Thyroid gland (tissue), 4 donors: ENCODE results near the gene PLCB1. TPM values are rescaled to one million over a fixed set of nuclear protein-coding genes. Genes with fewer than 3 reads are reported as not detected.

ENCODE experiments used
- DNase-seq, 2 donors: peaks; one replicate each; pipeline ENCODE4 v3.0.0-alpha.2; 2019
- H3K27ac ChIP-seq, 3 donors: fragments of 200-600 bp; sonication (generic); 1 replicate in 2 of 3; 2 replicates in 1 of 3; pipeline ENCODE4 v1.5.1; 2016 to 2019; ENCODE audit warnings: mild to moderate bottlenecking in 1 of 3, moderate library complexity in 1 of 3
- H3K27me3 ChIP-seq: fragments of 200-600 bp; sonication (generic); one replicate; pipeline ENCODE4 v1.5.1; 2019
- H3K36me3 ChIP-seq, 2 donors: fragments of 200-600 bp; sonication (generic); one replicate each; pipeline ENCODE4 v1.5.1; 2016 to 2019
- H3K4me1 ChIP-seq, 2 donors: fragments of 200-600 bp; sonication (generic); one replicate each; pipeline ENCODE4 v1.5.1; 2017 to 2019
- H3K4me3 ChIP-seq, 3 donors: fragments of 200-600 bp; sonication (generic); replicated peaks in 1 of 3; 1 replicate in 2 of 3; 2 replicates in 1 of 3; pipeline ENCODE4 v1.5.1; 2016; ENCODE audit warnings: mild to moderate bottlenecking in 1 of 3
- H3K9me3 ChIP-seq: fragments of 200-600 bp; sonication (generic); one replicate; pipeline ENCODE4 v1.5.1; 2017
- POLR2A ChIP-seq, 2 donors: fragments of 450-650 bp; IDR thresholded peaks; one replicate each; pipeline ENCODE4 v1.6.1; 2017; ENCODE audit warnings: antibody characterized with exemption in 2 of 2, mild to moderate bottlenecking in 2 of 2, moderate library complexity in 1 of 2
- WGBS, 2 donors: methylation state at CpG; one replicate each; pipeline ENCODE4 v1.1.5; 2017; 5-methylcytosine and 5-hydroxymethylcytosine counted together
- intact Hi-C: fragments of 100-400 bp; cut with DNase I; formaldehyde crosslinking; loops from one replicate; pipeline ENCODE4 v1.15.1; 2023
- total RNA-seq, 4 donors: library from RNA; depleted of rRNA; stranded (reverse); fragments of >200 nt; gene quantifications; one replicate each; pipeline ENCODE4 v1.2.3, GENCODE V29; 2016
- TF ChIP-seq, protein P1 (sequence below), 6 experiments: fragments of 200-600 bp in 3 of 6; fragments of 450-650 bp in 3 of 6; sonication (generic) in 3 of 6; IDR thresholded peaks; one replicate each; pipeline ENCODE4 v1.5.1; 2016 to 2019; ENCODE audit warnings: antibody characterized with exemption in 6 of 6, mild to moderate bottlenecking in 2 of 6, inconsistent platforms in 1 of 6, moderate library complexity in 1 of 6

The PLCB1 gene
- total RNA-seq, 4 donors from 2014 or later: 7.3 to 14.1 (median 11.0) TPM

- no peak overlapping the region for H3K27ac ChIP-seq
- H3K9me3 ChIP-seq: no peaks in the 10 kb centered on the region
- no peak for DNase-seq
- H3K36me3 ChIP-seq: no peaks in the 10 kb centered on the region
- intact Hi-C loops: no loop called here
- WGBS, 2 donors: 92 to 94% methylated on average over 5 of the region's 5 CpGs
- no peak overlapping the region for H3K4me3 ChIP-seq
- H3K4me1 ChIP-seq: no peaks in the 10 kb centered on the region
- TF ChIP-seq, protein P1, sequence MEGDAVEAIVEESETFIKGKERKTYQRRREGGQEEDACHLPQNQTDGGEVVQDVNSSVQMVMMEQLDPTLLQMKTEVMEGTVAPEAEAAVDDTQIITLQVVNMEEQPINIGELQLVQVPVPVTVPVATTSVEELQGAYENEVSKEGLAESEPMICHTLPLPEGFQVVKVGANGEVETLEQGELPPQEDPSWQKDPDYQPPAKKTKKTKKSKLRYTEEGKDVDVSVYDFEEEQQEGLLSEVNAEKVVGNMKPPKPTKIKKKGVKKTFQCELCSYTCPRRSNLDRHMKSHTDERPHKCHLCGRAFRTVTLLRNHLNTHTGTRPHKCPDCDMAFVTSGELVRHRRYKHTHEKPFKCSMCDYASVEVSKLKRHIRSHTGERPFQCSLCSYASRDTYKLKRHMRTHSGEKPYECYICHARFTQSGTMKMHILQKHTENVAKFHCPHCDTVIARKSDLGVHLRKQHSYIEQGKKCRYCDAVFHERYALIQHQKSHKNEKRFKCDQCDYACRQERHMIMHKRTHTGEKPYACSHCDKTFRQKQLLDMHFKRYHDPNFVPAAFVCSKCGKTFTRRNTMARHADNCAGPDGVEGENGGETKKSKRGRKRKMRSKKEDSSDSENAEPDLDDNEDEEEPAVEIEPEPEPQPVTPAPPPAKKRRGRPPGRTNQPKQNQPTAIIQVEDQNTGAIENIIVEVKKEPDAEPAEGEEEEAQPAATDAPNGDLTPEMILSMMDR (IDR thresholded peaks at IDR 0.05): no peak
- no peak for TF ChIP-seq POLR2A (IDR thresholded peaks at IDR 0.05)
- no peaks in the 10 kb centered on the region for H3K27me3 ChIP-seq
Measured at GRCh38 chr20:8766868-8767390, 634.9 kb downstream of the PLCB1 start.

GRCh38 chr20:8774412-8774811 is 642.3 kb downstream of the PLCB1 start:
- no peaks in the 10 kb centered on the region for H3K27me3 ChIP-seq
- TF ChIP-seq POLR2A (IDR thresholded peaks at IDR 0.05): no peak
- TF ChIP-seq, protein P1 (IDR thresholded peaks at IDR 0.05): no peak
- no peak for DNase-seq
- WGBS, 2 donors: 86 to 89% methylated on average over 5 of the region's 5 CpGs
- no peaks in the 10 kb centered on the region for H3K4me1 ChIP-seq
- H3K9me3 ChIP-seq: no peaks in the 10 kb centered on the region
- H3K36me3 ChIP-seq: no peaks in the 10 kb centered on the region
- intact Hi-C loops: no loop called here
- no peak overlapping the region for H3K4me3 ChIP-seq
- no peak overlapping the region for H3K27ac ChIP-seq

DNA sequence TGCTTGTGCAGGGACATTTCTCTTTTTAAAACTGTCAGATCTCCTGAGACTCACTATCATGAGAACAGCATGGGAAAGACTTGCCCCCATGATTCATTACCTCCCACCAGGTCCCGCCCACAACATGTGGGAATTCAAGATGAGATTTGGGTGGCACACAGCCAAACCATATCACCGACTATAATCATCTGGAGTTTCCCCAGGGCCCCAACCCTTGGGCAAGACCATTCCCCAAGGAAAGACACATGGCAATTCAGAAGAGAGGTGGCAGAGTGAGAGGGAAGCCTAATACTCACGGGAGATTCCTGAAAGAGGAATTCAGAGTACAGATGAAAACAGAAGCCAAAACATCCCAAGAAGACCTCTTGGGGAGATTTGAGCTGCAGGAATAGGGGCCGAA is 645.8 kb downstream of the PLCB1 start:
- DNase-seq: no peak
- no peaks in the 10 kb centered on the region for H3K36me3 ChIP-seq
- no peaks in the 10 kb centered on the region for H3K4me1 ChIP-seq
- no peak overlapping the region for H3K4me3 ChIP-seq
- intact Hi-C loops: no loop called here
- no peaks in the 10 kb centered on the region for H3K27me3 ChIP-seq
- no peaks in the 10 kb centered on the region for H3K9me3 ChIP-seq
- 79 to 88% methylated on average over 4 of the region's 4 CpGs for WGBS, 2 donors
- H3K27ac ChIP-seq: no peak overlapping the region
- TF ChIP-seq POLR2A (IDR thresholded peaks at IDR 0.05): no peak
- TF ChIP-seq, protein P1 (IDR thresholded peaks at IDR 0.05): no peak

DNA sequence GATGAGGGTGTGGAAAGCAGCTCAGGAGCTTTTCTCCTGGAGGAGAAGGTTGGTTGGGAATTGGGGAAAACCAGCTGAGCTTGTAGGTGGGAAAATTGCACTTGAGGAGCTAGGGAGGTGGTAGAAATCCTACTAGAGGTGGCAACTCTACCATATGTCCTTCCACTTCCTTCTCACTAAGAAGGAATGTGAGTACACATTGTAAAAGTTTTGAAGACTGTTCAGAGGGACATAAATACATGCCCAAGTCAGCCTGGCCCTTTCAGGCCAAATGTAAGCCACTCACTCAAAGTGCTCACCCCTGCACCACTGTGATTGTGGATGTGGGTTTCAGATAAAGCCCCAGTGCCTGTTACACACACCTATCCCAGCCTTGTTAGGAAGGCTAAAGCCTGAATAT is 646.3 kb downstream of the PLCB1 start:
- TF ChIP-seq, protein P1 (IDR thresholded peaks at IDR 0.05): no peak
- no peak for TF ChIP-seq POLR2A (IDR thresholded peaks at IDR 0.05)

GRCh38 chr20:8780915-8781314 is 648.8 kb downstream of the PLCB1 start:
- intact Hi-C loops: loop anchor here (10.0 kb wide), 1 partner anchor 584 kb away; no protein-coding TSS in a partner anchor
- Histone ChIP-seq H3K9me3 (no peaks in the 10 kb centered on the region), H3K27me3 (no peaks in the 10 kb centered on the region), H3K36me3 (no peaks in the 10 kb centered on the region), H3K4me1 (no peaks in the 10 kb centered on the region), H3K4me3 (no peak overlapping the region), H3K27ac (no peak overlapping the region)
- no peak for TF ChIP-seq POLR2A (IDR thresholded peaks at IDR 0.05)
- DNase-seq: no peak

More for the DNA sequence above, 646.3 kb downstream of the PLCB1 start:
- intact Hi-C loops: no loop called here
- no peak for DNase-seq
- Histone ChIP-seq H3K27me3 (no peaks in the 10 kb centered on the region), H3K36me3 (no peaks in the 10 kb centered on the region), H3K27ac (no peak overlapping the region), H3K9me3 (no peaks in the 10 kb centered on the region), H3K4me3 (no peak overlapping the region), H3K4me1 (no peaks in the 10 kb centered on the region)

DNA sequence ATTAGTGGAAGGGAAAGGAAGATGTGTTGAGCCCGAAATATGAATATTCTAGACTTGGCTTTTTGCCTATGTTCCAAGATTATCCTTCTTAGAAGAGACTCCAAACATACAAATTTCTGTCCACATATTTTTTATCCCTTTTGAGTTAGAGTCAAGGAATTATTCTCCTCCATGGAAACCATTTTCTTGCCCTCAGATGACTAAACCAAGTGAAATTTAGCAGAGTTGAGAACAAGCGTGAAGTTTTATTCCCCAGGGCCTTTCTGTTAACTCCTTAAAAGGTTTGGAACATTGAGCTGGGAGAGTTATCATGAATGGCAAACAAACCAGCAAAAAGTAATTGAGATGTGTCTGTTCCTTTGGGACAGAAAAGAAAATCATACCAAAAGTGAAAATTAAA is 650.7 kb downstream of the PLCB1 start:
- DNase-seq: no peak
- H3K4me1 ChIP-seq: no peaks in the 10 kb centered on the region
- WGBS, 2 donors: 79 to 80% methylated on average over 2 of the region's 2 CpGs
- H3K27ac ChIP-seq: no peak overlapping the region
- TF ChIP-seq, protein P1 (IDR thresholded peaks at IDR 0.05): no peak
- no peak for TF ChIP-seq POLR2A (IDR thresholded peaks at IDR 0.05)
- H3K36me3 ChIP-seq: no peaks in the 10 kb centered on the region
- no peaks in the 10 kb centered on the region for H3K9me3 ChIP-seq
- no peak overlapping the region for H3K4me3 ChIP-seq
- intact Hi-C loops: loop anchor here (10.0 kb wide), 1 partner anchor 582 kb away; no protein-coding TSS in a partner anchor
- no peaks in the 10 kb centered on the region for H3K27me3 ChIP-seq
